A549 treated with CpdA at 1 μM for 4 hours (cell line): ENCODE measurements around the gene GPR158. TPM values are rescaled to one million over a fixed set of nuclear protein-coding genes. Genes with fewer than 3 reads are reported as not detected.

Experiments
- total RNA-seq: library from RNA; stranded (reverse); fragments of 200-300 nt; extraction: Qiagen RNA extraction; gene quantifications from 5 replicates; pipeline ENCODE4 v1.2.3, GENCODE V29; 2022; ENCODE audit warnings: low read depth

Gene GPR158
- total RNA-seq = 0.04 to 0.07 TPM (median 0.05 TPM) in 4 of 5 replicates, not detected in the other

GRCh38 chr10:25174461-25175230 lies at the start of gene GPR158:
Gene GPR158 (plus strand): TSS chr10:25175001. CDS start chr10:25175421, 420 bp downstream.

Other genes starting within 250 kb of the GPR158 start
- gene PRTFDC1, start 222.4 kb upstream of the GPR158 start, total RNA-seq = 16.0 to 20.5 TPM (median 17.5 TPM) in 5 replicates
- 0.09 to 0.29 TPM (median 0.22 TPM) in 4 of 5 replicates, not detected in the other for gene ENKUR, start 158.8 kb upstream of the GPR158 start, total RNA-seq
- gene THNSL1, start 158.4 kb upstream of the GPR158 start, total RNA-seq = 3.9 to 4.3 TPM (median 4.1 TPM) in 5 replicates